GM19452 (cell line): ENCODE results near the gene NAB2.
A peak's percentile ranks its signal among the peaks of the same experiment; 100 is the strongest.
"Not testable (repeated sequence)": the region's sequence is repeated elsewhere in the genome, so short reads cannot be mapped to it uniquely, and the experiment has no call there.

ENCODE experiments used
- ATAC-seq: cut with Tn5 transposase; IDR thresholded peaks from one replicate; pipeline ENCODE4 v1.9.1; 2021; ENCODE audit not compliant: unreplicated experiment

Gene NAB2

DNA sequence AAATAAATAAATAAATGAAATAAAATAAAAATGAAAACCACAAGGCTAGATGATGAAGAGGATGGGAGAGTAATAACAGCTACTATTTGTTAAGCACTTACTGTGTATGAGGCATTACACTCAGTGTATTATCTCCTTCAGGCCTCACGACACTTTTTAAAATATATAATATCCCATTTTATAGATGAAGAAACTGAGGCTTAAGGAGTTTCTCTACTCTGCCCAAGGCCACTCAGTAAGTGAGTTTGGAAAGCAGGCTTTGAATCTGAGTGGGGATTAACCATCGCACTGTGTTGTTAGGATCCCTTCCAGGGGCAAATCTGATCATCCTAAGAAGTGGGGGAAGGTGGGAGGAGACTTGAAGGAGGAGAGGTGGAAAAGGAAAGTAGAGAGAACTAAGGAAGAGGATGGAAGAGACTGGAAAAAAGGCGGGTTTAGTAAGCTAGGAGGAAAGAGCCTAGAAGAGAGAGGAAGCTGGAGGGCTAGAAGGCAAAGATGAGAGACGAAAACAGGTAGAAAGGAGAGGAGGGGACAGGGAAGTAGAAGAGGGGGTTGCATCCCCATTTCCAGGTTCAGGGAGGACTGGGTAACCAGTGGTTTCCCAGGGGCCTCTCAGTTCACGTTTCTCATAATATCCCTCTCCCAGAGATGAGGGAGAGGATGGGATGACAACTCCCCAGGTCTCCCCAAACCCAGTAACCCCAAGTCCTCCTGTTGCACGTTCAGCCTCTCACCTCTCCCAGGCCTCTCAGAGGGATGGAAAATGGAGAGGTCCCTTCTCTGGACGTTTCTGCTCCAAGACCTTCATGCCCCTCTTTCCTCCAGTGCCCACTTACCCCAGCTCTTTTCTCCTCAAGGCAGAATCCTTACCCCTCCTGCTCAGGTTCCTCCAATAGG, 20.5 kb downstream of the NAB2 start:
- no peak for ATAC-seq

DNA sequence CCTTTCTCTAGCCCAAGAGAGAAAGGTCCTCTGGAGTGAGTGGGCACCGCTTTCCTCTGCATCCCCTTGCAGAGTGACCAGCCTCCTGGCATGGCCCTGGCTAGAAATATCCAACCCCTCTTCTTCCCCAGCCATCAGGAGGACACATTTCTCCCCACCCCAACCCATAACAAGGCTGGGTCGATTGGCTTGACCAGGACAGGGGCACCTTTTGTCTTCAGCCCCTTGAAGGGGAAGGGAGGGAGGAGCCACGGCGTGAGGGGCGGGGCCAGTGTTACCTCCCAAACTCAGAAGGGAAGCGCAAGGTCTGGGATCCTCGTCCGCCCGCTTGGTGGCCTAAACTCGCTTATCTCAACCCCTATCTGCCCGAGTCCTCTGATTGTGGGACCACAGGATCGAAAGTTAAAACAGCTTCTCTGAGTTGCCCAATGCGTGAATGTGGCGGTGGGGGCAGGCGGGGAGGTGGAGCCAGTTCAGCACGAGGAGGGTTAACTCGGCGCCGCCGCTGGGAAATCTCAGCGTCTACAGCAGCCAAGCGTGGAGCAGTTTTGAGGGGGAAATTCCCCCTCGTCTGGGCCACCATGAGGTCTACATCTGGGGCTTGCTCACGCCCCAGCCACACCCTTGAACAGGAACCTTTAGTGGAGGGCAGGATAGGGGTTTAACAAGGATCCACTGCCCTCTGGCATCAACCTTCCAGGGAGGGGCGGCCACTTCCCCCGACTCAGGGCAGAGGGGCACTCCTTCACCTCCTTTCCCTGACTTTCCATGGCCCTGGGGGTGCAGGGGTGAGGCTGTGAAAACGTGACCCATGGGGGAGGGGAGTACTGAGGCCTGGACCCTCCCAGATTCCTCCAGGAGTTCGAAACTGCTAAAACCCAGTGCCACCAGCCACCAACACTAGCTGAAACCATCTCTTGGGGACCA, 21.5 kb downstream of the NAB2 start:
- ATAC-seq: peak; percentile 58

DNA sequence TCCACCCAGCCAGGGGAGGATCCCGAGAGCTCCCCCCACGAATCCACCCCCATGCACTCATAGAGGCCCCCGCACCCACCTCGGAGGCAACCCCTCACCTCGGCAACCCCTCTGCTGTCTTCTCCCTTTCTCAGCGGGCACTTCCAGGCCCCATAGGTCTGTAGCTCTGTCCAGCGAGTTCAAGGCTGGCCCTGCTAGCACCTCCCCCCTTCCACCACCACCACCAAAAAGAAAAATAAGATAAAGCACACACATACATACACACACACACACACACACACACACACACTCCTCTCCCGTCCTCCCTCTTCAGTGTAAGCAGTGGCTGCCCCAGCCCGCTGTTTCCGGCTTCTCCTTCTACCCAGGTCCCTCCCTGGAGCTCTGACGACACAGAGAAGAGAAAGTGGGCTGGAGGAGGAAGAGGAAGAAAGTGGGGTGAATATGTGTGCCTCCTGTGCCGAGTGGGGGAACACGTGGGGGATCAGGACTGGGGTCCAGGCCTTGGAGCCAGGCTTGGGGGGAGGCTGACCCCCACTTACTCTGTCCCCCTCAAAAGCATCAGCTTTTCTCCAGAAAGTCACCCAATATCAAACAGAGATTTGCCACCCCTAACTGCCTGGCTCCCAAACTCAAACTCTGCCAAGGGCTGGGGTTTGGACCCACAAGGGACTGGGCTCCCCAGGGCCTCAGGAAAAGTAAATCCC, 22.3 kb downstream of the NAB2 start, which contains the start of gene STAT6:
Gene STAT6 (minus strand): TSS at position 332 of the 704 bp plus-strand sequence. CDS start 3,084 bp downstream, outside the sequence.
- peak; percentile 42 for ATAC-seq

DNA sequence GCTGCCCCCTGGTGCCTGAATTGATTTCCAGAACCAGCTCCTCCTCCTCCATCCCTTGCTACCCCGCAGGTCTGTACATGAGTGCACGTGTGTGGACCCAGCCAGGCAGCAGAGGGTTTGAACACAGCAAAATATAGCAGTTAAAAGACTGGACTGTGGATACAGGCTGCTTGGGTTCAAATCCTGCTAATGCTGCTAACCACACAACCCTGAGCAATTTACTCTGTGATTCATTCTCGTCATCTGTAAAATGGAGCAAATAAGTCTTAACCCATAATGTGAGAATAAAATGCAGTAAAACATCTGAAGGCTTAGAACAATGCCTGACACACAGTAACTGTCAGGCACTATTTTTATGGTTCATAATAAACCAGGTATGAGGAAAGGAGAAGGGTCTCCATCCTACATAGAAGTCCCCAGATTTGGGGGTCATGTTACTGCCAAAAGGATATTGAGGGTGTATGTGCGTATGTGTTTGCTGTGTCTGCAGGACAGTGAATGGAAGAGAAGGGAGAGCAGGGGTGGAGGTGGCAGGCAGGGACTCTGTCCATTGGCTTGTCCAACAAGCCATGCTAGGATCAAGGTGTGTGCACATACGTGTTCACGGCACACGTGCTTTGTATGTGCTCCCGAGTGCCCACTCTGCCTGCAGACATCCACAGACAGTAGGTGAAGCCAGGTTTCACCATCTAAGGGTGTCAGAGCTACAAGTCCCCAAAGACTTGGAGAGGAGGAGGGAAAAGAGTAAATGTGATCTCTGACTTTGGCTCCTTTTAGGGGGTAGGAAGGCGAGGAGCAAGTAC, 23.8 kb downstream of the NAB2 start:
- ATAC-seq: no peak

DNA sequence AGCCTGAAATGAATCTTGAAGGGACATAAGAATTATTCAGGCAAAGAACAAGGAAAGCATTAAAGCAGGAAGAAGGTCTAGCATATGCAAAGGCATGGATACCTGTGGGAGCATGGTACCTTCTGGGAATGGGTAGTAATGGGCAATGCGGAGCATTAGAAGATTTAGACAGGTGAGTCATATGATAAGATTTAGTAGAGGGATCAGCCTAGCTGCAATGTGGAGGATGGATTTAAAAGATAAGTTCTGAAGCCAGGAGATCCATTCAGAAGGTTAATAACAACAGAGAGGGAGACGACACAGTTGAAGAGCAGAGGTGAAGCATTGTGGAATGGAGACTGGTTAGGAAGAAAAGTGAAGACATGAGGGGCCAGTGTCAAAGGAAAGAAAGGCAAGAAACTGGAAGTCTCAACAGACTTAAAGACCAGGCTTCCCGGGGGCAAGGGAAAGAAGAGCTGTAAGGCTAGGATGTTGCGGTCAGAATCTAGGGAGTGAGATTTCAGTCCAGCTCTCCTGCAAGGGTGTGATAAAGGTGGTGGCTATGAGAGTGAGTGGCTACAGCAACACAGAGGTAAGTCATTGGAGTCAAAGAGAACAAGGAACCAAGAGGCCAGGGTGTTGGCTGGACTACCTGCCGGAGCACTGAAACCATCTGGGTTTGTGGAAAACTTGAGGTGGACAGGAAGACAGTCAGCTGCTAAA, 27.8 kb downstream of the NAB2 start:
- ATAC-seq: no peak

DNA sequence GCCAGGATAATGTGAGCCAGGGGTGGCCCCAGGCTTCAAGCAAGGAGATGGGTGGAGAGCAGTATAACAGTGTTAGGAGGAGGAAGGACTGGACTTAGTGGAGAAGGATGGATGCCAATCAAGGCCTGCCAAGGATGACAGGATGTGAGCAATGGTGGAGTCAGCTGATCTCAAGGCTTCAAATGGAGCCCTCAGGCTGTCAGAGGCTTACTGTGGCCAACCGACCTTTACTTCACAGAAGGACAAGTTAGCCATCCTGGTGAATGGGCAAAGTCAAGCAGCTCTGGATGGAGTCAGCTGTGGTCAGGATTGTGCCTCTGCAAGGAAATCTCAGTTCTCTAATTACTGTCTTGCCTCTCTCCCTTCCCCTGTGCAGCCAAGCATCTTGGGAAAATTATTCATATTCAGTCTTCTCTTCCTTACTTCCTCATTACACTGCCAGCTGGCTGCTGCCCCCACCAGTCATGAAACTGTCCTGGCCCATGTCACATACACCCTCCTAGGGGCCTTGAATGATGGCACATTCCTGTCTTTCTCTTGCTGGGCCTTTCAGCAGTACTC, 29.9 kb downstream of the NAB2 start:
- ATAC-seq: no peak

DNA sequence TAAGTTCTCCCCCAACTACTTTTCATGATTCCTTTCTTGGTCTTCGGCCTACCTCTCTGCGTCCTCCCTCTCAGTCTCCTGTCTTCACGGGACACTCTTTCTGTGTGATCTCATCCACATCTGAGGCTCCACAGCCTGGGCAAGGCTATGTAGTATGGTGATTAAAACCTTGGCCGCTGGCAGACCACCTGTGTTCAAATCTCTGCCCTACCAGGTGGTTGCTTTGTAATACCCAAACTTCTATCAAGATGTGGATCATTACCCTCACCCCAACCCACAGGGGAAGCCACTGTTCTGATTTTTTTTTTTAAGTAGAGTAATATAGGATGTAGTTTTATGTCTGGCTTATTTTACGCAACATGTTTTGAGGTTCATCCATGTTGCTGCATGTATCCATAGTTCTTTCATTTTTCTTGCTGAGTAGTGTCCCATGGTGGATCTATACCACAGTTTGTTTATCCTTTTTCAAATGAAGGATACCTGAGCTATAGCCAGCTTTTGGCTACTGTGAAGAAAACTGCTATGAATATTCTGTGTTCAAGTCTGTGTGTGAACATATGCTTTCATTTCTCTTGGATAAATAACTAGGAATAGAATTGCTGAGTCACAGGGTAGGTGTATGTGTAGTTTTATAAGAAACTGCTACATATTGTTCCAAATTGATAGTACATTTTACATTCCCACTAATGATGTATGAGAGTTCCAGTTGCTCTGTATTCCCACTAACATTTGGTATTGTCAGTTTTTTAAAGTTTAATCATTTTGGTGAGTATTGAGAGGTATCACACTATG, 30.6 kb downstream of the NAB2 start:
- ATAC-seq: no peak

DNA sequence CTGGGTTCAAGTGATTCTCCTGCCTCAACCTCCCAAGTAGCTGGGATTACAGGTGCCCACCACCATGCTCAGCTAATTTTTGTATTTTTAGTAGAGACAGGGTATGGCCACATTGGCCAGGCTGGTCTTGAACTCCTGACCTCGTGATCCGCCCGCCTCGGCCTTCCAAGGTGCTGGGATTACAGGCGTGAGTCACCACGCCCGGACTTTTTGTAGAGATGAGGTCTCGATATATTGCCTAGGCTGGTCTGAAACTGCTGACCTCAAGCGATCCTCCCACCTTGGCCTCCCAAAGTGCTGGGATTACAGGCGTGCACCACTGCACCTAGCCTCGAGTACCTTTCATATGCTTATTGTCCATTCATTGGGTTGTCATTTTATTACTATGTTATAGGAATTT, 31.8 kb downstream of the NAB2 start:
- ATAC-seq: not testable (repeated sequence)

DNA sequence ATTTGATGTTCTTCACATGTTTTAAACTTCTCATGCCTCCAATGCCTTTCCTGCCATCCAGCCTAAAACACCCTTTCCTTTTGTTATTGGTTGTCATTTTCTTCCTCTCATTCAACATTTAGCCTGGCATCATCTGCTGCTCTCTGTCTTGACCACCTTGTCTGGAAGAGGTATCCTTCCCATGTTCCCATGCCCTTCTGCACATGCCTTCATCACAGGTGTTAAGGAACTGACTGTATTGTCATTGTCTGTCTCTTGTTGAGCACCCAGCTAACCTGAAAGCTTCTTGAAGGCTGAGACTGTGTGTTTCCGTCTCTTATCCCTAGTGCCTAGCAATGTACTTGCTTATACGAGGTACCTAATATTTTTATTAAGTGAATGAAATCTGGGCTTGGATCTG, 34.9 kb downstream of the NAB2 start:
- ATAC-seq: no peak

DNA sequence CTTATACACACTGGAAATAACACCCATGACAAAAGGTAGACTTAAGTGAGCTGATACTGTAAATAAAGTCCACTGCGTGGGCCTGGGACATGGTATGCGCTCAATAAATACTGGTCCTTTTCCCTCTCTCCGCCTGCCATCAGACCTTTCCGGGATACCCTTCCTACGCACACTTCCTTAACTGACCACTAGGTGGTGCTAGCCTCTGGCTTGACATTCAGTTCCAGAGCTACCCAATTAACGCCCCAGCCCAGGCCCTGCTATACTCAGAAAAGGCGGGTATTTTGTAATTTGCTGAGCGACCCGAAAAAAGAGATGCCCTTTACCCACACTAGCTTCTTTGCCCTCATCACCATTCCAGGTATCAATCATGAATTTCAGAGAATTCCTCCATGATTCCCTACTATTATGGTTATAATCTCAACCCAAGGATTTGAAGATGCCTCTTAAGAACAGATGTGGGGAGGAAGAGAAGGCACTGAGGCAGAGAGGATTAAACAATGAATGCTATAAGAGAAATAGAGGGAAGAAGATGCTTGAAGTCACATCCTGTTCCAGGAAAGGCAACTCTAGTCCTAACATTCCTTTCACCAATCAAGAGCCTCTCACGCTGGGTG, 35.5 kb downstream of the NAB2 start:
- ATAC-seq: no peak

DNA sequence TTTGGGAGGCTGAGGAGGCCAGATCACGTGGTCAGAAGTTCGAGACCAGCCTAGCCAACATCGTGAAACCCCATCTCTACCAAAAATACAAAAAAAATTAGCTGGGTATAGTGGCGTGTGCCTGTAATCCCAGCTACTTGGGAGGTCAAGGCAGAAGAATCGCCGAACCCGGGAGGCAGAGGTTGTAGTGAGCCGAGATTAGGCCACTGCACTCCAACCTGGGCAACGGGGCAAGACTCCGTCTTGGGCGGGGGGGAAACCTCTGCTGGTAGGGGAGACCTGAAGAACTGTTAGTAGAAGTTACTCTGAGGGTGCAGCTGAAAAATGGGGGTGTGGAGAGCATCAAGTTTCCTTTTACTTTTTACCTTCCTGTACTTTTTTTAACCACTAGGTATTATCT, 37.1 kb downstream of the NAB2 start:
- no peak for ATAC-seq

DNA sequence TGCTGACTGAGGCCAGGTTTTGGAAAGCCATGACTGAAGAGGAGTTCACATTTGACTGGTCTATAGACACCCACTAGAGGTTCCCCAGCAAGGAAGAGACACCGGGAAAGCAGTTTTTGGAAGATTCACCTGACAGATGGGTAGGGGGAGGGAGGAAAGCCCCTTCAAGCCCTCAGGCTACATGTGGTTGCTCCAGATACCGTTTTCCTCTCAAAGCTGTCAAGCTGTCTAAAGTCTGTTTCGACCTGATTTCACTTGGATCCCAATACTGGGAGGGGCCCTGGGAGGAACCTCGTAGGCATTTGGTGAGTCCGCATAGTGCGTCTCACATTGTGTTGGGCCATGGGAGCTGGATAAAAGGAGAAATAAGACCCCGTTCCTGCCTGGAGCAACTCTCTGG, 37.6 kb downstream of the NAB2 start:
- ATAC-seq: no peak

DNA sequence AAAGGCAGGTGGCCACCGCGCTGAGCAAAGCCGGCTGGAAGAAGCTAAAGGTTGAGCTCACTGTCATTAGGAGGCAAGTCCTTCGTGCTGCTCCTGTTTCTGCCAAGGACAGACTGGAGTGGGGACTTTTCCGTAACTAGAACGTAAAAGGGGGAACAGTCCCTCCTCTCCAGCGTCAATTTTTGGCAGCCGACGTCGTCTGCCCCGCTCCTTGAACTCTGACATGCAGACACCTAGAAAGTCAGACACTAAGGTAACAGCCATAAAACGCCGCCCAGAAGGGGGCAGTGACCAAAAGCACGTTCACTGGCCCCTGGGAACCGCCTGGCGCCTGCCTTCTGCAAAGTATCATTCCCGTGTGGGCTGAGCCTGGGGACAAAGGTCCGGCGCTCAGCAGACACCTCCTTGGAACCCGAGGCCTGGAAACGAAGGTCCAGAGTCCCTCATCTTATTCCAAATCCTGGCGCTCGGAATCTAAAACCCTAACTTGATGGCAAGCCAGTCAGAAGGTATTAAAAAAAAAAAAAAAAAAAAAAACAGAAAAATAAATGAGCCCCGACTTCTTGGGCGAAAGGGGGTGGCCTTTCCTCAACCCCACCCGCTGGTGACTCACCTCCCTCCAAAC, 38.3 kb downstream of the NAB2 start:
- ATAC-seq: no peak

DNA sequence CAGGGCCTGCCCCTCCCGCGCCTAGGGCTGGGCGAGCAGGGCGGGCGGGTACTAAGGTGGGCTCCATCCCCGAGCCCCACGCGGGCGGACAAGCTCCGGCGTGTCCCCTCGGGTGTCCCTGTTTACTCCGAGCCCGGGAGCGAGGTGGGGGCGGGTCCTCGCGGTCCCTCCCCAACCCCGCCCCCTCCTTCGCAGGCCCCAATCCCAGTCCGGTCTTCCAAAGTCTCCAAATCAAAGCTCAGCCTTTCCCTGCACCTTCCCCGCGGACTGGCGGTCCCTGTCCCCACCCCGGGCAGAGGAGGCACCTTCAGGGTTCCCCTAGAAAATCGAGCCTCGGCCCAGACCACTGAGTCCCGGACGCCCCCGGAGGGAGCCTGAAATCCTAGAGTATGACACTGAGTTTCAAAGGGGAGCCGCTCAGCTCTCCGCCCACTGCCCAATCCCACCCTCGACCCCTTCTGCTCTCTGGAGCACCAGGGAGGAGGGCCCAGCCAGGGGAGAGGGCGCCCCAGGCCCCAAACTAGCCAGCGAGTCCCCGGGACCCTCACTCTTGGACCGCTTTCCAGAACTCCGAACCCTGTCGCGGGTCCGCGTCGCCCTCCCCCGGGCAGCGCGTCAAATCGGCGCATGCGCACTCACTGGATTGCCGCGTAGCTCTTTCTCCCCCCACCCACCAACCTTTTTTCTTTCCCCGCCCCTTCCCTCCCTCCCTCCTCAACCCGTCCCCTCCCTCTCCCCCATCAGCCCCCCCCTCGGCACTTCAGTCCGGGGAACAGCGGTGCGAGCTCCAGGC, 39.0 kb downstream of the NAB2 start, which contains the start of gene LRP1:
Gene LRP1 (plus strand): TSS at position 758 of the 793 bp plus-strand sequence. CDS start 482 bp downstream, outside the sequence.
- no peak for ATAC-seq

DNA sequence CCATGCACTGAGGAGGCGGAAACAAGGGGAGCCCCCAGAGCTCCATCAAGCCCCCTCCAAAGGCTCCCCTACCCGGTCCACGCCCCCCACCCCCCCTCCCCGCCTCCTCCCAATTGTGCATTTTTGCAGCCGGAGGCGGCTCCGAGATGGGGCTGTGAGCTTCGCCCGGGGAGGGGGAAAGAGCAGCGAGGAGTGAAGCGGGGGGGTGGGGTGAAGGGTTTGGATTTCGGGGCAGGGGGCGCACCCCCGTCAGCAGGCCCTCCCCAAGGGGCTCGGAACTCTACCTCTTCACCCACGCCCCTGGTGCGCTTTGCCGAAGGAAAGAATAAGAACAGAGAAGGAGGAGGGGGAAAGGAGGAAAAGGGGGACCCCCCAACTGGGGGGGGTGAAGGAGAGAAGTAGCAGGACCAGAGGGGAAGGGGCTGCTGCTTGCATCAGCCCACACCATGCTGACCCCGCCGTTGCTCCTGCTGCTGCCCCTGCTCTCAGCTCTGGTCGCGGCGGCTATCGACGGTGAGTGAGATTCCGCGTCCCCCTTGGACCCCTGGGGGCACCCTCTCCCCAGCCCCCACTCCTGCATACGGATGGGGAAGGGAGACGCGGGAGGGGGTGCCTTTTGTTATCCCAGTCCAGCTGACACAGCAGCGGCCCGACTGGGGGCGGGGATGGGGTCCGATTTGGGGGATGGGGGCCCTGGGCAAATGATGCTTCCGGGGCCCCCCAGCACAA, 39.8 kb downstream of the NAB2 start:
- ATAC-seq: no peak

DNA sequence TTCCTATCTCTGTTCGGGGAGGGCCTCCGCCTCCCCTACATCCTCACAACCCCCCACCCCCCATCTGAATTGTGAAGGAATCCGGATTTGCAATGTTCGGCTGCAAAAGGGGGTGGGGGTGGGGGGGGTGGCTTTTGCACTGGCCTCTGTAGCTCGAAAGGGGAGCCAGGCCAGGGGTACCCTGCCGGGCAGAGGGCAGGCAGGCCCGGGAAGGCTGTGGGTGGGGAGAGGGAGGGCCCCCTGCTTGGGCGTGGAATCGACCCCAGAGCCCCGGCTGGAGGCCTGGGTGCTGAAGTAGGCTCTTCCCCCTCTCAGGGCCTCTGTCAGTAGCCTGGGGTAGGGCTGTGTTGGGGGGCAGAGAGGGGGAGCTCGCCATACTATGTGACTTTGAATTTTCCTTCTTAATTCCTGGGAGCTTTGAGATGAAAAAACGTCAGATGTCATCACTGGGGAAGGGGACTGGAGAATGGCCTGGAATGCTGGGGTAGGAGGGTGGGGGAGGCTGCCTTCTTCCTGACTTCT, 40.5 kb downstream of the NAB2 start:
- no peak for ATAC-seq
